RCC 7860 (cell line): ENCODE results near the gene IP6K3.
A peak's percentile ranks its signal among the peaks of the same experiment; 100 is the strongest.

Experiments used
- DNase-seq: peaks from one replicate; pipeline ENCODE4 v3.0.0-alpha.2; 2015; ENCODE audit warnings: low spot score
- FAIRE-seq: peaks from 2 replicates; lab custom pipeline; 2012; peaks lifted over from hg19 to GRCh38; lab: Jason Lieb, UNC

IP6K3 gene

GRCh38 chr6:33709605-33710295 is 37.0 kb downstream of the IP6K3 start:
- DNase-seq, result no peak
- no peak for FAIRE-seq

GRCh38 chr6:33708516-33709204 is 38.0 kb downstream of the IP6K3 start:
- DNase-seq (no peak), FAIRE-seq (no peak)

- DNase-seq (no peak), FAIRE-seq (no peak)
Measured at GRCh38 chr6:33707771-33708170, 38.9 kb downstream of the IP6K3 start.

- DNase-seq (no peak), FAIRE-seq (no peak)
Measured at GRCh38 chr6:33705955-33706725, 40.6 kb downstream of the IP6K3 start.

GRCh38 chr6:33705268-33705885 is 41.3 kb downstream of the IP6K3 start:
- FAIRE-seq, result no peak
- DNase-seq, result no peak

- no peak for FAIRE-seq
Measured at GRCh38 chr6:33704215-33705066, 42.3 kb downstream of the IP6K3 start.

GRCh38 chr6:33702345-33702977 is 44.2 kb downstream of the IP6K3 start:
- DNase-seq, result peak; percentile 17
- FAIRE-seq, result no peak

More at GRCh38 chr6:33704215-33705066, 42.3 kb downstream of the IP6K3 start:
- DNase-seq, result no peak

- DNase-seq, result peak; percentile 64
- no peak for FAIRE-seq
Measured at GRCh38 chr6:33700391-33701050, 46.2 kb downstream of the IP6K3 start.

- no peak for FAIRE-seq
- DNase-seq, result no peak
Measured at GRCh38 chr6:33699739-33700138, 47.0 kb downstream of the IP6K3 start.

- FAIRE-seq, result no peak
- DNase-seq, result no peak
Measured at GRCh38 chr6:33699131-33699530, 47.6 kb downstream of the IP6K3 start.

- no peak for FAIRE-seq
Measured at GRCh38 chr6:33698494-33698893, 48.2 kb downstream of the IP6K3 start.

GRCh38 chr6:33697845-33698244 is 48.9 kb downstream of the IP6K3 start:
- no peak for DNase-seq
- FAIRE-seq, result no peak

More at GRCh38 chr6:33698494-33698893, 48.2 kb downstream of the IP6K3 start:
- no peak for DNase-seq

GRCh38 chr6:33696548-33697518 is 49.9 kb downstream of the IP6K3 start:
- DNase-seq, result no peak
- no peak for FAIRE-seq

- no peak for FAIRE-seq
Measured at GRCh38 chr6:33696076-33696475, 50.6 kb downstream of the IP6K3 start.

GRCh38 chr6:33695451-33695887 is 51.2 kb downstream of the IP6K3 start:
- no peak for DNase-seq
- FAIRE-seq, result no peak

More at GRCh38 chr6:33696076-33696475, 50.6 kb downstream of the IP6K3 start:
- DNase-seq, result no peak

GRCh38 chr6:33694977-33695376 is 51.7 kb downstream of the IP6K3 start:
- DNase-seq (no peak), FAIRE-seq (no peak)

- DNase-seq, result peak; percentile 64
- FAIRE-seq, result no peak
Measured at GRCh38 chr6:33694401-33694931, 52.2 kb downstream of the IP6K3 start.
